A549 (cell line): ENCODE results near the gene ROS1. TPM values are rescaled to one million over a fixed set of nuclear protein-coding genes. Genes with fewer than 3 reads are reported as not detected.

Source experiments
- ATAC-seq, 2 experiments: fragments of 200-7000 bp in 1 of 2; fragments of >200 bp in 1 of 2; cut with Nextera tagmentation in 1 of 2; cut with Tn5 transposase in 1 of 2; 3 replicates each; pipeline versions ENCODE4 v1.8.0 to v1.9.1; 2018 to 2020; ENCODE audit warnings: mild to moderate bottlenecking in 1 of 2, moderate library complexity in 1 of 2
- CTCF ChIA-PET: fragments of 300-600 bp; sonication (Branson Sonifier 250); formaldehyde crosslinking; extraction: SDS; loops from one replicate; lab custom pipeline; 2021; ENCODE audit warnings: antibody characterized with exemption, inconsistent platforms; lab: Yijun Ruan, JAX
- POLR2A ChIA-PET: fragments of 350-600 bp; formaldehyde crosslinking; extraction: SDS; loops from one replicate; lab custom pipeline; 2021; ENCODE audit warnings: antibody characterized with exemption, inconsistent platforms; lab: Yijun Ruan, JAX
- DNase-seq, 2 experiments: peaks; one replicate each; pipeline versions ENCODE4 v3.0.0 to v3.0.0-alpha.2; 2011 to 2016; ENCODE audit warnings: low read depth in 1 of 2, low spot score in 1 of 2
- FAIRE-seq: peaks from 2 replicates; lab custom pipeline; 2011; peaks lifted over from hg19 to GRCh38; lab: Jason Lieb, UNC
- H3K27ac ChIP-seq, 2 experiments: fragments of >200 bp; sonication (Bioruptor Twin); formaldehyde crosslinking; 3 replicates each; pipeline ENCODE4 v1.5.1; 2016 to 2017
- H3K4me1 ChIP-seq: fragments of >200 bp; sonication (Bioruptor Twin); formaldehyde crosslinking; 3 replicates; pipeline ENCODE4 v1.6.1; 2016
- H3K4me2 ChIP-seq: fragments of >200 bp; sonication (Bioruptor Twin); formaldehyde crosslinking; 3 replicates; pipeline ENCODE4 v1.6.1; 2016
- H3K4me3 ChIP-seq: fragments of >200 bp; sonication (Bioruptor Twin); formaldehyde crosslinking; 3 replicates; pipeline ENCODE4 v1.5.1; 2016
- H3K9me3 ChIP-seq: fragments of >200 bp; sonication (Bioruptor Twin); formaldehyde crosslinking; 3 replicates; pipeline ENCODE4 v1.6.1; 2016
- BHLHE40 ChIP-seq: IDR thresholded peaks from 2 replicates; pipeline ENCODE4 v1.6.1; 2012; ENCODE audit warnings: low read depth, low read length, inconsistent platforms
- CBX2 ChIP-seq: fragments of 200-600 bp; sonication (generic); IDR thresholded peaks from 2 replicates; pipeline ENCODE4 v1.6.1; 2016; ENCODE audit warnings: low read depth, mild to moderate bottlenecking, borderline replicate concordance
- CHD4 ChIP-seq: fragments of 200-600 bp; sonication (generic); IDR thresholded peaks from 2 replicates; pipeline ENCODE4 v1.6.1; 2016; ENCODE audit warnings: antibody characterized with exemption, mild to moderate bottlenecking, borderline replicate concordance
- EP300 ChIP-seq, 2 experiments: fragments of >200 bp; sonication (Bioruptor Twin); formaldehyde crosslinking; IDR thresholded peaks; 2 replicates in 1 of 2; 3 replicates in 1 of 2; pipeline ENCODE4 v1.6.1; 2016 to 2017
- GATA3 ChIP-seq: IDR thresholded peaks from 2 replicates; pipeline ENCODE4 v1.6.1; 2012; ENCODE audit warnings: borderline replicate concordance
- HEYL ChIP-seq: fragments of 250-450 bp; sonication (Bioruptor Pico); IDR thresholded peaks from 2 replicates; pipeline ENCODE4 v1.8.0; 2021; ENCODE audit warnings: mild to moderate bottlenecking, moderate library complexity
- HOXA7 ChIP-seq: fragments of 250-450 bp; sonication (Bioruptor Pico); IDR thresholded peaks from 2 replicates; pipeline ENCODE4 v1.5.0; 2020; ENCODE audit warnings: mild to moderate bottlenecking, moderate library complexity
- JUN ChIP-seq, 2 experiments: fragments of >200 bp; sonication (Bioruptor Twin); formaldehyde crosslinking; IDR thresholded peaks; 2 replicates in 1 of 2; 3 replicates in 1 of 2; pipeline ENCODE4 v1.6.1; 2016 to 2017
- KDM1A ChIP-seq: fragments of 200-600 bp; sonication (generic); IDR thresholded peaks from 2 replicates; pipeline ENCODE4 v1.6.1; 2016; ENCODE audit warnings: low read depth, mild to moderate bottlenecking
- MAFK ChIP-seq: fragments of 450-650 bp; IDR thresholded peaks from 2 replicates; pipeline ENCODE4 v1.6.1; 2014; ENCODE audit not compliant: partially characterized antibody
- PHF8 ChIP-seq: fragments of 200-600 bp; sonication (generic); IDR thresholded peaks from 2 replicates; pipeline ENCODE4 v1.6.1; 2016; ENCODE audit warnings: low read depth, mild to moderate bottlenecking, antibody characterized with exemption, moderate library complexity, borderline replicate concordance
- POLR2A ChIP-seq: IDR thresholded peaks from 2 replicates; pipeline ENCODE4 v1.6.1; 2012; ENCODE audit warnings: mild to moderate bottlenecking, low read length
- RAD21 ChIP-seq, 2 experiments: fragments of >200 bp in 1 of 2; sonication (Bioruptor Twin) in 1 of 2; formaldehyde crosslinking in 1 of 2; IDR thresholded peaks in 1 of 2; conservative IDR thresholded peaks in 1 of 2; 2 replicates in 1 of 2; 3 replicates in 1 of 2; pipeline ENCODE4 v1.6.1; 2012 to 2018; ENCODE audit warnings: inconsistent platforms in 1 of 2
- RCOR1 ChIP-seq: fragments of 150-350 bp; IDR thresholded peaks from 2 replicates; pipeline ENCODE4 v1.6.1; 2014; ENCODE audit warnings: antibody characterized with exemption, low read length, low read depth
- RFX5 ChIP-seq: fragments of 450-650 bp; IDR thresholded peaks from 2 replicates; pipeline ENCODE4 v1.7.1; 2014; ENCODE audit warnings: antibody characterized with exemption, mild to moderate bottlenecking, moderate library complexity
- RNF2 ChIP-seq: fragments of 200-600 bp; sonication (generic); IDR thresholded peaks from 2 replicates; pipeline ENCODE4 v1.6.1; 2016; ENCODE audit warnings: low read depth, mild to moderate bottlenecking, antibody characterized with exemption, moderate library complexity, borderline replicate concordance
- ZFP36 ChIP-seq: fragments of 450-650 bp; IDR thresholded peaks from 2 replicates; pipeline ENCODE4 v1.6.1; 2014; ENCODE audit warnings: borderline replicate concordance; ENCODE audit not compliant: partially characterized antibody
- ZNF302 ChIP-seq: fragments of 250-450 bp; sonication (Bioruptor Pico); IDR thresholded peaks from 2 replicates; pipeline ENCODE4 v1.9.0; 2021; ENCODE audit warnings: inconsistent platforms, mild to moderate bottlenecking, moderate library complexity
- ZSCAN20 ChIP-seq: fragments of 250-450 bp; sonication (Bioruptor Pico); IDR thresholded peaks from 2 replicates; pipeline ENCODE4 v1.8.0; 2022; ENCODE audit warnings: mild to moderate bottlenecking, moderate library complexity
- WGBS: methylation state at CpG from one replicate; pipeline ENCODE4 v1.1.6; 2017; ENCODE audit errors: missing lambda C conversion rate; 5-methylcytosine and 5-hydroxymethylcytosine counted together
- polyA plus RNA-seq, 4 experiments: library from polyadenylated mRNA; depleted of rRNA in 3 of 4; stranded (reverse); fragments of >200 nt; fragmentation: RNase III in 1 of 4; extraction: RNeasy Plus Mini Kit Qiagen cat#74134 plus additional on column Dnase treatment in 1 of 4; gene quantifications; 2 replicates in 3 of 4; 3 replicates in 1 of 4; pipeline ENCODE4 v1.2.3, GENCODE V29; 2011 to 2017
- TF ChIP-seq, protein P1 (sequence below): fragments of 450-650 bp; IDR thresholded peaks from 2 replicates; pipeline ENCODE4 v1.6.1; 2014; ENCODE audit warnings: antibody characterized with exemption
- TF ChIP-seq, protein P2 (sequence below): IDR thresholded peaks from 2 replicates; pipeline ENCODE4 v1.6.1; 2012; ENCODE audit warnings: low read depth, borderline replicate concordance
- TF ChIP-seq, protein P3 (sequence below): fragments of 250-450 bp; sonication (Bioruptor Pico); IDR thresholded peaks from 2 replicates; pipeline ENCODE4 v1.5.0; 2020; ENCODE audit warnings: low read depth, mild to moderate bottlenecking, moderate library complexity

Gene ROS1
- polyA plus RNA-seq, 2 of the 4 experiments (the other 2 are of a cell fraction): 0.17 to 0.18 TPM

DNA sequence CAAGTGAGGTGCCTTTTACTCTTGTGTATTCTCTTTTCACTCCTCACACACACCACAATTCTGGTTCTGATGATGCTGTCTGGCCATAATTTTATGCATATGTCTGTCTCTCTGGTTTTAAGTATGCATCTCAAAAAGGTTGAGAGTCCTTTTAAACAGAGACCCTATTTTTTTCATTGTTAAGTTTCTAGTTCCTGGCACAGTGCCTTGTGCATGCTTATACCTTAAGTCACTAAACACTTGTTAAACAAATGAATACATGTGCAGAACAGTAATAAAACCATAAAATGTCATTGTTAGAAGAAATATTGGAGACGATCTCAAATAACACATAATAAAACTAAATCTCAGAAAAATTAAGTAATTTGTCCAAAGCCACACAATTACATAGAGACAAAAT is 7.9 kb downstream of the ROS1 start:
- WGBS: 82% methylated on average over 1 of the region's 1 CpG

DNA sequence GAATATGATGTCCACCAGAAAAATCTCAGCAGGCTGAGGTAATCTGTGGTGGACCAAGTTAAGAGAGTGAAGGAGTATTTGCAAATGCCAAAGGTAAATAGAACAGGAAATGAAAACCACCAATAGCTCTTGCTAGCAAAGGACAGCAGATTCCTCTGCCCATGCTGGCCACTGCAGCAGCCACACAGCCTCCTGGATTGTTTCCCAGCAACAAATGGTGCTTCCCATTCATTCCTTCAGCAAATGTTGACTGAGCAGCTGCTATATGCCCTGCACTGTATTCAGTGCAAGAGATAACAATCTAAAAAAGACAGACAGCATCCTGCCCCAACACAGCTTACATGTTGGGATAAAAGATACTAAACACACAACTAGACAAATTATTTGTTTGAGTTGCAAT is 11.0 kb downstream of the ROS1 start:
- FAIRE-seq (no peak), ATAC-seq (peak; percentile 39 to 69; a peak in 3 of 6 replicates), DNase-seq (peak in 1 of 2 experiments; percentile 26)
- Histone ChIP-seq H3K27ac (peak overlapping the region; percentile 16 to 49; a peak in 1 of 6 replicates), H3K4me2 (peak overlapping the region; percentile 21; the same call in 2 of the 3 replicates), H3K4me1 (peaks cover 20% of the 10 kb centered on the region; the same call in 2 of the 3 replicates), H3K9me3 (no peaks in the 10 kb centered on the region), H3K4me3 (no peak overlapping the region)
- TF ChIP-seq GATA3 (peak; percentile 55), ZFP36 (no peak)
- CTCF ChIA-PET: interaction anchor here (0.6 kb wide), 1 partner anchor 140 kb away, joined by 4 read pairs; no protein-coding TSS in a partner anchor
- POLR2A ChIA-PET: interaction anchor here (0.9 kb wide), 1 partner anchor 9 kb away, joined by 3 read pairs; no protein-coding TSS in a partner anchor

More for the DNA sequence above, 7.9 kb downstream of the ROS1 start:
- no peak overlapping the region for H3K27ac ChIP-seq
- no peak overlapping the region for H3K4me3 ChIP-seq
- H3K4me2 ChIP-seq: no peak overlapping the region
- ChIA-PET POLR2A (no interaction called here), CTCF (no interaction called here)
- peaks cover 14% of the 10 kb centered on the region; the same call in 2 of the 3 replicates for H3K4me1 ChIP-seq
- no peak for DNase-seq
- ATAC-seq: no peak
- no peaks in the 10 kb centered on the region for H3K9me3 ChIP-seq
- TF ChIP-seq RCOR1 (no peak), RNF2 (no peak), BHLHE40 (no peak), RFX5 (no peak), CBX2 (no peak), JUN (IDR thresholded peaks at IDR 0.05) (no peak), ZSCAN20 (CRISPR knock-in tag) (no peak), CHD4 (no peak), PHF8 (no peak), EP300 (IDR thresholded peaks at IDR 0.05) (no peak), HEYL (no peak), ZNF302 (CRISPR knock-in tag) (no peak), KDM1A (no peak), MAFK (no peak), POLR2A (no peak), HOXA7 (CRISPR knock-in tag) (no peak), RAD21 (conservative IDR thresholded peaks at IDR 0.05 in 1 of 2, IDR thresholded peaks at IDR 0.05 in 1 of 2) (no peak)
- TF ChIP-seq, protein P1, sequence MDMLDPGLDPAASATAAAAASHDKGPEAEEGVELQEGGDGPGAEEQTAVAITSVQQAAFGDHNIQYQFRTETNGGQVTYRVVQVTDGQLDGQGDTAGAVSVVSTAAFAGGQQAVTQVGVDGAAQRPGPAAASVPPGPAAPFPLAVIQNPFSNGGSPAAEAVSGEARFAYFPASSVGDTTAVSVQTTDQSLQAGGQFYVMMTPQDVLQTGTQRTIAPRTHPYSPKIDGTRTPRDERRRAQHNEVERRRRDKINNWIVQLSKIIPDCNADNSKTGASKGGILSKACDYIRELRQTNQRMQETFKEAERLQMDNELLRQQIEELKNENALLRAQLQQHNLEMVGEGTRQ: no peak
- TF ChIP-seq, protein P2, sequence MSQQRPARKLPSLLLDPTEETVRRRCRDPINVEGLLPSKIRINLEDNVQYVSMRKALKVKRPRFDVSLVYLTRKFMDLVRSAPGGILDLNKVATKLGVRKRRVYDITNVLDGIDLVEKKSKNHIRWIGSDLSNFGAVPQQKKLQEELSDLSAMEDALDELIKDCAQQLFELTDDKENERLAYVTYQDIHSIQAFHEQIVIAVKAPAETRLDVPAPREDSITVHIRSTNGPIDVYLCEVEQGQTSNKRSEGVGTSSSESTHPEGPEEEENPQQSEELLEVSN: no peak
- TF ChIP-seq, protein P3, sequence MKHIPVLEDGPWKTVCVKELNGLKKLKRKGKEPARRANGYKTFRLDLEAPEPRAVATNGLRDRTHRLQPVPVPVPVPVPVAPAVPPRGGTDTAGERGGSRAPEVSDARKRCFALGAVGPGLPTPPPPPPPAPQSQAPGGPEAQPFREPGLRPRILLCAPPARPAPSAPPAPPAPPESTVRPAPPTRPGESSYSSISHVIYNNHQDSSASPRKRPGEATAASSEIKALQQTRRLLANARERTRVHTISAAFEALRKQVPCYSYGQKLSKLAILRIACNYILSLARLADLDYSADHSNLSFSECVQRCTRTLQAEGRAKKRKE (CRISPR knock-in tag): no peak
- no peak for FAIRE-seq

DNA sequence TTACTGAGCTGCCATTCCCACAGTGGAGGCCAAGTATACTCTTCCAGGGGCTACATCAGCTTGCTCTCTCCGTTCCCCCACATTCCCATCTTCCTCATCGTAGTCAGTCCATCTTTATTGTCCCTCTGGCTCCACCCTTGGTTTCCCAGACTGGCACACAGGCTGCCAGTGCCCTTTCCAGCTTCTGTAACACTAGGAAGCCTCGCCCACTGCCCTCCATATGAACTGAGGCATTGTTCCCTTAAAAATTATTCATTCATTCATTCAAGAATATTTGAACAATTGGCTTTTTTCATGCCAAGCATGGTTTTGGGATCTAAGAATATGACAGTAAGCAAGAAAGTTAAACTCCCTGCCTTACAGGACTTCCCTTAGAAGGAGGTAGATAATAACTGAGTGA is 14.3 kb downstream of the ROS1 start:
- Histone ChIP-seq H3K4me2 (peak overlapping the region; percentile 16; the same call in 1 of the 3 replicates), H3K4me1 (peaks cover 20% of the 10 kb centered on the region; the same call in 2 of the 3 replicates), H3K27ac (peak overlapping the region; percentile 16 to 28; a peak in 1 of 6 replicates), H3K4me3 (no peak overlapping the region), H3K9me3 (no peaks in the 10 kb centered on the region)
- DNase-seq (no peak), FAIRE-seq (no peak), ATAC-seq (no peak)
- CTCF ChIA-PET: interaction anchor here (0.7 to 1.0 kb wide), 3 partner anchors 9 to 20 kb away, joined by 3 read pairs; no protein-coding TSS in a partner anchor
- POLR2A ChIA-PET: no interaction called here
- TF ChIP-seq CHD4: no peak
- no peak for TF ChIP-seq PHF8
- 59% methylated on average over 3 of the region's 3 CpGs for WGBS
